ENCODE data around the gene DPEP1.

Gene DPEP1

DNA sequence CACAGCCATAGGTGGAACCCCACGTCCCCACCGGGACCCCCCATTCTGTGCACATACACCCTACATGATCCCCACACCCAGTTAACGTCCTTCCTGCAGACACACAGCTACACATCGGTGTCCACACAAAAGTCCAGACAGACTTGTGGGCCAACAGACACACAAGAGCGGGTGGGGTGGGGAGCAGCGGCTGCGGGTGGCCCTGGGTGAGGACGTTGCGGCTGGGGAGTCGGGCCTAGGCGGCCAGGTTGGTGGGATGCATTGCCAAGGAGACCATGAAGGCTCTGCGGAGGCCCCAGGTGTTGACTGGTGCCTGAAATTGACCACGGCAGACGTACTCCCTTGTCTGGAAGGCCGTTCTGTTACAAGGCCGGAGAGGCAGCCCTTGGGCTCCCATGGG lies 8.7 kb upstream of the DPEP1 start:
- in situ Hi-C loops (cut with HindIII; ENCODE audit: low sequenced_read_pairs) = no loop called here
- H3K4me3 ChIP-seq (ENCODE audit: low read depth, low read length) = no peak overlapping the region
- no peak for DNase-seq (ENCODE audit: low read depth)
- TF ChIP-seq, protein P1, sequence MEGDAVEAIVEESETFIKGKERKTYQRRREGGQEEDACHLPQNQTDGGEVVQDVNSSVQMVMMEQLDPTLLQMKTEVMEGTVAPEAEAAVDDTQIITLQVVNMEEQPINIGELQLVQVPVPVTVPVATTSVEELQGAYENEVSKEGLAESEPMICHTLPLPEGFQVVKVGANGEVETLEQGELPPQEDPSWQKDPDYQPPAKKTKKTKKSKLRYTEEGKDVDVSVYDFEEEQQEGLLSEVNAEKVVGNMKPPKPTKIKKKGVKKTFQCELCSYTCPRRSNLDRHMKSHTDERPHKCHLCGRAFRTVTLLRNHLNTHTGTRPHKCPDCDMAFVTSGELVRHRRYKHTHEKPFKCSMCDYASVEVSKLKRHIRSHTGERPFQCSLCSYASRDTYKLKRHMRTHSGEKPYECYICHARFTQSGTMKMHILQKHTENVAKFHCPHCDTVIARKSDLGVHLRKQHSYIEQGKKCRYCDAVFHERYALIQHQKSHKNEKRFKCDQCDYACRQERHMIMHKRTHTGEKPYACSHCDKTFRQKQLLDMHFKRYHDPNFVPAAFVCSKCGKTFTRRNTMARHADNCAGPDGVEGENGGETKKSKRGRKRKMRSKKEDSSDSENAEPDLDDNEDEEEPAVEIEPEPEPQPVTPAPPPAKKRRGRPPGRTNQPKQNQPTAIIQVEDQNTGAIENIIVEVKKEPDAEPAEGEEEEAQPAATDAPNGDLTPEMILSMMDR (IDR thresholded peaks at IDR 0.05; ENCODE audit: low read depth, low read length, missing control alignments) = no peak

DNA sequence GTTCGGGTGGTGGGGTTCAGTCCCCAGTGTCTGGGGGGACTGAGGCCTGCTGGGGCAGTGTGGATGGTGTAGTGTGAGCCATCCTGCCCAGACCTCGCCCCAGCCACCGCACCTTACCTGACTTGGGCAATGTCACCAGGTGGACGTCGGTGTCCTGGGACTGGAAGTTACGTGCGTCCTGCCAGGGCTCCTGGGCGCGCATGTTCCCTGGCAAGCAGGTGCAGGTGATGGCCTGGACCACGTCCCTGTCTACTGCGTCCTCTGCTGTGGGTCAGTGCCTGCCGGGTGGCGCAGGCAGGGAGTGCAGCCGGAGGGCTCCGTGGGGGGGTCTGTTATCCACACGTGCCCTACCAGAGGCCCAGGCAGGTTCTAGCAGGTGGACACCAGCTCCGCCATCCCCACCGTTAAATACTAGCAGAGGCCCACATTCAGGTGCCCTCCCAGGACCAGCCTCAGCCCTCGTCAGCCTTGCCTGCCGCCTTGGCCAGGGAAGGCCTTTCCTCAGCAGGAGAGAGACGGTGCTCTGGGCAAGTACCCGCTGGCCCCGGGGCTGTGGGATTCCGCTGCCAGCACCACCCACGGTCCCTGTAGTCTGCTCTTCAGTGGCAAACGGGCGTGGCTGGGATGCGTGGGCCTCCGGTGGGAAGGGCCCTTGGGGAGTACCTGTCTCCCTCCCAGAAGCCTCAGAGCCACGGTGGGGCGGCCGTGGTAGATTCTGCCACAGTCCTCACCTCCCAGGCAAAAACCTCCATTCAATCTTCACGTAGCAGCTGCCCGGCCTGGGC lies 8.1 kb upstream of the DPEP1 start:
- in situ Hi-C loops (cut with HindIII; ENCODE audit: low sequenced_read_pairs) = no loop called here
- TF ChIP-seq, protein P1 (IDR thresholded peaks at IDR 0.05; ENCODE audit: low read depth, low read length, missing control alignments) = no peak
- DNase-seq (ENCODE audit: low read depth) = no peak
- H3K4me3 ChIP-seq (ENCODE audit: low read depth, low read length) = no peak overlapping the region

- no peak overlapping the region for H3K4me3 ChIP-seq (ENCODE audit: low read depth, low read length)
- TF ChIP-seq, protein P1 (IDR thresholded peaks at IDR 0.05; ENCODE audit: low read depth, low read length, missing control alignments) = no peak
- in situ Hi-C loops (cut with HindIII; ENCODE audit: low sequenced_read_pairs) = no loop called here
- DNase-seq (ENCODE audit: low read depth) = no peak
These were observed 7.4 kb upstream of the DPEP1 start for GRCh38 chr16:89606006-89606405.

DNA sequence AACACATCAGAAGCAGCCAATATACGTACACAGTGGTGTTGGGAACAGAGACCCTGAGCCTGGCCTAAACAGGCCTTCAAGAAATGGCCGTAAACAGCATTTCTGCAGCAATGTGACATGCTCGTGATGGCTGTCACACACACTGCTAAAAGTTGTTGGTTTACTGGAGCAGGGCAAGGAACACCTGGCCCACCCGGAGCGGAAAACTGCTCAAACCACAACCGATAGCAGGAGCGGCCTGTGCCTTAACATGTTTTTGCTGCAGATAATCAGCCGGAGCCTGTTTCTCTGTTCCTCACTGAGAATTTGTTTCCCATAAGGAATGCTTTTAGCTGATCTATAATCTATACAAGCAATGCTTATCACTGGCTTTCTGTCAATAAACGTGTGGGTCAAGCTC lies 6.0 kb upstream of the DPEP1 start:
- no peak for DNase-seq (ENCODE audit: low read depth)
- TF ChIP-seq, protein P1 (IDR thresholded peaks at IDR 0.05; ENCODE audit: low read depth, low read length, missing control alignments) = no peak
- in situ Hi-C loops (cut with HindIII; ENCODE audit: low sequenced_read_pairs) = no loop called here
- no peak overlapping the region for H3K4me3 ChIP-seq (ENCODE audit: low read depth, low read length)

- in situ Hi-C loops (cut with HindIII; ENCODE audit: low sequenced_read_pairs) = no loop called here
- DNase-seq (ENCODE audit: low read depth) = no peak
- no peak overlapping the region for H3K4me3 ChIP-seq (ENCODE audit: low read depth, low read length)
- TF ChIP-seq, protein P1 (IDR thresholded peaks at IDR 0.05; ENCODE audit: low read depth, low read length, missing control alignments) = no peak
These were observed 5.3 kb upstream of the DPEP1 start for GRCh38 chr16:89607937-89608740.

DNA sequence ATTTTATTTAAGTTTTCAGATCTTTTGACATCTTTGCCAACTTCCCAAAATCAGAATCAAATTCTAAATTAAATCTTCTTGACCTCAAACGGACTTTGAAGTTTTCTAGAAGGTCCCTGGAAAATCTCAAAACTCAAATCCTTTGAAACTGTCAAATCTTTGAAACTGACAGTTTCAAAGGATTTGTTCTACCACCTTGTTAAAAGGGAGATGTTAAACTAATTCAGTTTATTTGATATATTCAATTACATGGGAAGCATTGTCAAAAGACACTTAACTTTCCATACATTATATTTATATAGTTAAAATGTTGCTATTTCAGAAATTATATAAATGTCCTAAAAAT lies 3.4 kb upstream of the DPEP1 start:
- no peak for DNase-seq (ENCODE audit: low read depth)
- H3K4me3 ChIP-seq (ENCODE audit: low read depth, low read length) = no peak overlapping the region
- in situ Hi-C loops (cut with HindIII; ENCODE audit: low sequenced_read_pairs) = no loop called here
- TF ChIP-seq, protein P1 (IDR thresholded peaks at IDR 0.05; ENCODE audit: low read depth, low read length, missing control alignments) = no peak

Data from astrocyte of the cerebellum (primary cell).